Loucy (cell line): Measurements from ENCODE around the gene RPL41.

Experiments
- EZH2phosphoT487 ChIP-seq: fragments of 200-600 bp; IDR thresholded peaks from 2 replicates; pipeline ENCODE4 v1.6.1; 2018; ENCODE audit warnings: antibody characterized with exemption, mild to moderate bottlenecking, moderate library complexity, borderline replicate concordance
- TF ChIP-seq, protein P1 (sequence below): fragments of 200-600 bp; sonication (generic); conservative IDR thresholded peaks from 2 replicates; pipeline ENCODE4 v1.5.1; 2014; ENCODE audit warnings: mild to moderate bottlenecking, antibody characterized with exemption, low read length

GRCh38 chr12:56155256-56155845, 38.9 kb downstream of the RPL41 start:
- TF ChIP-seq, protein P1, sequence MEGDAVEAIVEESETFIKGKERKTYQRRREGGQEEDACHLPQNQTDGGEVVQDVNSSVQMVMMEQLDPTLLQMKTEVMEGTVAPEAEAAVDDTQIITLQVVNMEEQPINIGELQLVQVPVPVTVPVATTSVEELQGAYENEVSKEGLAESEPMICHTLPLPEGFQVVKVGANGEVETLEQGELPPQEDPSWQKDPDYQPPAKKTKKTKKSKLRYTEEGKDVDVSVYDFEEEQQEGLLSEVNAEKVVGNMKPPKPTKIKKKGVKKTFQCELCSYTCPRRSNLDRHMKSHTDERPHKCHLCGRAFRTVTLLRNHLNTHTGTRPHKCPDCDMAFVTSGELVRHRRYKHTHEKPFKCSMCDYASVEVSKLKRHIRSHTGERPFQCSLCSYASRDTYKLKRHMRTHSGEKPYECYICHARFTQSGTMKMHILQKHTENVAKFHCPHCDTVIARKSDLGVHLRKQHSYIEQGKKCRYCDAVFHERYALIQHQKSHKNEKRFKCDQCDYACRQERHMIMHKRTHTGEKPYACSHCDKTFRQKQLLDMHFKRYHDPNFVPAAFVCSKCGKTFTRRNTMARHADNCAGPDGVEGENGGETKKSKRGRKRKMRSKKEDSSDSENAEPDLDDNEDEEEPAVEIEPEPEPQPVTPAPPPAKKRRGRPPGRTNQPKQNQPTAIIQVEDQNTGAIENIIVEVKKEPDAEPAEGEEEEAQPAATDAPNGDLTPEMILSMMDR: no peak
- TF ChIP-seq EZH2phosphoT487: no peak
